H1 (cell line): ENCODE measurements around the gene TCF4. TPM values are rescaled to one million over a fixed set of nuclear protein-coding genes. Genes with fewer than 3 reads are reported as not detected.

Source experiments
- BACH1 ChIP-seq: IDR thresholded peaks from 2 replicates; pipeline ENCODE4 v1.6.1; 2012; ENCODE audit warnings: low read length, improper control_type of control experiment
- SP2 ChIP-seq: IDR thresholded peaks from 2 replicates; pipeline ENCODE4 v1.6.1; 2012; ENCODE audit warnings: mild to moderate bottlenecking, low read length, inconsistent platforms
- SRF ChIP-seq: IDR thresholded peaks from 2 replicates; pipeline ENCODE4 v1.6.1; 2011; ENCODE audit warnings: mild to moderate bottlenecking, low read depth, low read length, moderate library complexity
- polyA plus RNA-seq, 7 experiments: library from polyadenylated mRNA; depleted of rRNA in 3 of 7; stranded (reverse) in 5 of 7; unstranded in 2 of 7; fragments of >200 nt in 5 of 7; fragments of 200-250 nt in 2 of 7; gene quantifications; 1 replicate in 5 of 7; 2 replicates in 1 of 7; 4 replicates in 1 of 7; pipeline versions ENCODE4 v1.2.1 to v1.2.3, GENCODE V29; 2011 to 2013; ENCODE audit warnings: missing spikeins in 2 of 7, mixed read lengths in 2 of 7
- total RNA-seq: library from RNA; stranded (reverse); fragmentation: NEBNext Ultra II Directional; extraction: Animal tissue kit (Norgen Biotek cat#: 25700); gene quantifications from 2 replicates; pipeline ENCODE4 v1.2.1, GENCODE V29; 2021
- TF ChIP-seq, protein P1 (sequence below): IDR thresholded peaks from 2 replicates; pipeline ENCODE4 v1.6.1; 2012; ENCODE audit warnings: low read length, inconsistent platforms

Gene TCF4
- total and polyA plus RNA-seq, 2 of the 8 experiments (the other 6 are each of a cell fraction or from before 2014, with no cell fraction given): 59.3 to 118 TPM

DNA sequence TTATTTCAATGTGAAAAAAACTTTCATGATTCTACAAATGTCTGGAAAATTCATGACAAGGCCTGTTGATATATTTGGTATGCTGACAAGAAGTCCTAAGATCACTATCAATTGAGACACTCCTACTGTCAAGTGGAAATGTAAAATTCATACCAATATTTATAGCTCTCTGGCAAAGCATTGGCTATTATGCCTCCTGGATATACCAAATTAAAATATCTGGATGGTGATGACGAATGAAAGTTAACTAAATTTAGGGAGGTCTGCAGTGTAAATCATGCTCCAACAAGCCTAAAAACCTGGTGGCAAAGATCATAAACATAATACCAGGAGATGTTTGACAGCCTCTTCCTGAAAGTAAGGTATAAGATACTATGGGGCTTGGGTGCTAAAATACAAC is 41.1 kb upstream of the TCF4 start (continued):
- TF ChIP-seq, protein P1, sequence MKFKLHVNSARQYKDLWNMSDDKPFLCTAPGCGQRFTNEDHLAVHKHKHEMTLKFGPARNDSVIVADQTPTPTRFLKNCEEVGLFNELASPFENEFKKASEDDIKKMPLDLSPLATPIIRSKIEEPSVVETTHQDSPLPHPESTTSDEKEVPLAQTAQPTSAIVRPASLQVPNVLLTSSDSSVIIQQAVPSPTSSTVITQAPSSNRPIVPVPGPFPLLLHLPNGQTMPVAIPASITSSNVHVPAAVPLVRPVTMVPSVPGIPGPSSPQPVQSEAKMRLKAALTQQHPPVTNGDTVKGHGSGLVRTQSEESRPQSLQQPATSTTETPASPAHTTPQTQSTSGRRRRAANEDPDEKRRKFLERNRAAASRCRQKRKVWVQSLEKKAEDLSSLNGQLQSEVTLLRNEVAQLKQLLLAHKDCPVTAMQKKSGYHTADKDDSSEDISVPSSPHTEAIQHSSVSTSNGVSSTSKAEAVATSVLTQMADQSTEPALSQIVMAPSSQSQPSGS: no peak
- TF ChIP-seq SRF (no peak), SP2 (no peak), BACH1 (no peak)
